ENCODE data around the gene DNAJC25.

- TF ChIP-seq CTCF (IDR thresholded peaks at IDR 0.05; ENCODE audit: low read depth, low read length) (no peak), POLR2A (IDR thresholded peaks at IDR 0.05; ENCODE audit: extremely low read depth, insufficient read length) (no peak)
These were observed 926 bp downstream of the DNAJC25 start for GRCh38 chr9:111632060-111632459.
